Neural progenitor cell (in vitro differentiated cells): Measurements from ENCODE around the gene ATP2A3.

ENCODE experiments used
- EZH2phosphoT487 ChIP-seq: fragments of 200-600 bp; sonication (generic); IDR thresholded peaks from 2 replicates; pipeline ENCODE4 v1.6.1; 2017; ENCODE audit warnings: antibody characterized with exemption
- TF ChIP-seq, protein P1 (sequence below): fragments of 200-600 bp; sonication (generic); IDR thresholded peaks from 2 replicates; pipeline ENCODE4 v1.5.1; 2017; ENCODE audit warnings: antibody characterized with exemption, mild to moderate bottlenecking

DNA sequence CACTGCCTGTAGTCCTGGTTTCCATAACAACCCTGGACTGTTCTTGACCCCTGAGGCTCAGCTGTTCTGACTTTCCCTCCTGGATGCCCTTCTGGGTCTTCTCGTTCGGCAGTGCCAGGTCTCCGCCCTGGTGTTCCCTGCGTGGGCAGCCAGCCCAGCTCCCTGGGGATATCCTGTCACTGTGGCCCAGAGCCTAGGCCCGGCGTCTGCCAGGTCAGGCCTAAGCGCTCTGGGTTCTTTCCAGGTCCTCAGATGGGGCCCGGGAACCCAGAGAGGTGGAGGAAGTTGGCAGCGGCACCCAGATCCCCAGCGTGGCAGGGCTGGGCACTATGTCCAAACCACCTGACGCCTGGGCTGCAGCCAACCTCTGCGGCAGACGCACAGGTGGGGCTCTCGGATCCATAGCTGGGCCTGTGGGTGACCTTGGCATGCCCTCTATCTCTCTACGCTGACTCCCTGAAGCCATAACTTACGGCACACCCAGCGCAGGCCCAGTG is 12.5 kb upstream of the ATP2A3 start:
- TF ChIP-seq, protein P1, sequence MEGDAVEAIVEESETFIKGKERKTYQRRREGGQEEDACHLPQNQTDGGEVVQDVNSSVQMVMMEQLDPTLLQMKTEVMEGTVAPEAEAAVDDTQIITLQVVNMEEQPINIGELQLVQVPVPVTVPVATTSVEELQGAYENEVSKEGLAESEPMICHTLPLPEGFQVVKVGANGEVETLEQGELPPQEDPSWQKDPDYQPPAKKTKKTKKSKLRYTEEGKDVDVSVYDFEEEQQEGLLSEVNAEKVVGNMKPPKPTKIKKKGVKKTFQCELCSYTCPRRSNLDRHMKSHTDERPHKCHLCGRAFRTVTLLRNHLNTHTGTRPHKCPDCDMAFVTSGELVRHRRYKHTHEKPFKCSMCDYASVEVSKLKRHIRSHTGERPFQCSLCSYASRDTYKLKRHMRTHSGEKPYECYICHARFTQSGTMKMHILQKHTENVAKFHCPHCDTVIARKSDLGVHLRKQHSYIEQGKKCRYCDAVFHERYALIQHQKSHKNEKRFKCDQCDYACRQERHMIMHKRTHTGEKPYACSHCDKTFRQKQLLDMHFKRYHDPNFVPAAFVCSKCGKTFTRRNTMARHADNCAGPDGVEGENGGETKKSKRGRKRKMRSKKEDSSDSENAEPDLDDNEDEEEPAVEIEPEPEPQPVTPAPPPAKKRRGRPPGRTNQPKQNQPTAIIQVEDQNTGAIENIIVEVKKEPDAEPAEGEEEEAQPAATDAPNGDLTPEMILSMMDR = no peak
- no peak for TF ChIP-seq EZH2phosphoT487
